ENCODE measurements around the gene PRLHR. TPM values are rescaled to one million over a fixed set of nuclear protein-coding genes. Genes with fewer than 3 reads are reported as not detected.

Gene PRLHR
- polyA plus RNA-seq: under 1 TPM in 1 of 2 donors, not detected in 1; 0.01 TPM

- H3K9me3 ChIP-seq (ENCODE audit: control insufficient read depth in 2 of 2, insufficient read depth in 1 of 2, low read depth in 1 of 2, low read length in 1 of 2): peaks cover 0 to 18% of the 10 kb centered on the region in 2 donors
- peaks cover 3 to 12% of the 10 kb centered on the region in 2 donors for H3K4me1 ChIP-seq (ENCODE audit: control insufficient read depth in 2 of 2, insufficient read depth in 2 of 2, low read length in 1 of 2)
- H3K27ac ChIP-seq (ENCODE audit: low read depth in 2 of 2, low read length in 1 of 2): no peak within 1 kb of the TSS
- H3K27me3 ChIP-seq (ENCODE audit: control insufficient read depth in 1 of 2, insufficient read depth in 2 of 2, low read length in 2 of 2): peaks cover 0 to 16% of the 10 kb centered on the region in 2 donors
- no peaks in the 10 kb centered on the region for H3K36me3 ChIP-seq (ENCODE audit: control insufficient read depth in 2 of 2, insufficient read depth in 2 of 2, low read length in 1 of 2)
- 10 to 13% methylated on average over 50 to 52 of the region's 52 CpGs for WGBS, 2 donors
- H3K4me3 ChIP-seq (ENCODE audit: low read depth in 1 of 2, low read length in 2 of 2): no peak within 1 kb of the TSS
Observed at GRCh38 chr10:118595598-118596425, at the start of gene PRLHR. TSS of gene PRLHR (minus strand) at chr10:118595648. CDS start at chr10:118595244, 404 bp downstream.

DNA sequence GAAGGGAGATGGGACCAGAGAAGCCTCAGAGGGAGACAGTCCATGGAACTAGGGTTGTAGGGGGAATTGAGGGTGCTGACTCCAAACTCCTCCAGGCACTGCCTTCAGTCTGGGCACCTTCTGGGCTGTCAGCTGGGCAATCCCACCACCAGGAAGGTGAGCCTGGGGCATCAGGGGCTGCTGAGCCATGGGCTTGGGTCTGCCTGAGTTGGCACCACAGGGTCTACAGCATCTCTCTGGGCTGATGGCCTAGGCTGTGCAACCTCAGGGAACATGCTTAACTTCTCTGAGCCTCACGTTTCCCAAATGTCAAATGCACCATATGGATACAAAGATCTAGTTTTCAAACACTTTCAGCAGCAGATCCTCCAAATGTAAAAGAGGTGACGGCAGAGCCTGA lies 46.8 kb upstream of the PRLHR start:
- no peaks in the 10 kb centered on the region for H3K4me1 ChIP-seq (ENCODE audit: control insufficient read depth in 2 of 2, insufficient read depth in 2 of 2, low read length in 1 of 2)
- no peaks in the 10 kb centered on the region for H3K27me3 ChIP-seq (ENCODE audit: control insufficient read depth in 1 of 2, insufficient read depth in 2 of 2, low read length in 2 of 2)
- H3K4me3 ChIP-seq (ENCODE audit: low read depth in 1 of 2, low read length in 2 of 2): no peak overlapping the region
- peaks cover 0 to 13% of the 10 kb centered on the region in 2 donors for H3K9me3 ChIP-seq (ENCODE audit: control insufficient read depth in 2 of 2, insufficient read depth in 1 of 2, low read depth in 1 of 2, low read length in 1 of 2)
- 74 to 76% methylated on average over 2 of the region's 2 CpGs for WGBS, 2 donors
- no peak overlapping the region for H3K27ac ChIP-seq (ENCODE audit: low read depth in 2 of 2, low read length in 1 of 2)
- no peaks in the 10 kb centered on the region for H3K36me3 ChIP-seq (ENCODE audit: control insufficient read depth in 2 of 2, insufficient read depth in 2 of 2, low read length in 1 of 2)

DNA sequence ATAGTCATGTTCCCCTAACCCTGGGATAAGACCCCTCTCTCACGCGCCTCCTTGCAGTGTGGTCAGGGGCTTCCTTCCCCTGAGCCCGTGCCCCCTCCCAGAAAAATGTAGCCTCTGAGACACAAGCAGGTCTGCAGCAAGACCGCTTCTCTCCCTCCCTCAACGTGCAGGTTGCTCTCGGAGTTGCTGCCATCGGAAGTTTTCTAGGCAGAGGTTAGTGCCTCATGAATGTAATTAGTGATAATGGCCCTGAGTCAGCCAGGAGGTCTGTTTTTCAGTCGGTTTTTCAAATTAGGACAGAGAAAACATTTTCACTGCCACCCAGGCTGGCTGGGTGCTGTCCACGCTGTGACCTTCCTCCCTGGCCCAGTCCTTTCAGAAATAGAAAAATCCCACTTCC lies 43.2 kb upstream of the PRLHR start:
- Histone ChIP-seq H3K9me3 (ENCODE audit: control insufficient read depth in 2 of 2, insufficient read depth in 1 of 2, low read depth in 1 of 2, low read length in 1 of 2) (peaks cover 0 to 14% of the 10 kb centered on the region in 2 donors), H3K27ac (ENCODE audit: low read depth in 2 of 2, low read length in 1 of 2) (no peak overlapping the region), H3K4me3 (ENCODE audit: low read depth in 1 of 2, low read length in 2 of 2) (no peak overlapping the region), H3K36me3 (ENCODE audit: control insufficient read depth in 2 of 2, insufficient read depth in 2 of 2, low read length in 1 of 2) (no peaks in the 10 kb centered on the region), H3K4me1 (ENCODE audit: control insufficient read depth in 2 of 2, insufficient read depth in 2 of 2, low read length in 1 of 2) (no peaks in the 10 kb centered on the region), H3K27me3 (ENCODE audit: control insufficient read depth in 1 of 2, insufficient read depth in 2 of 2, low read length in 2 of 2) (no peaks in the 10 kb centered on the region)
- WGBS, 2 donors: 79 to 82% methylated on average over 9 of the region's 9 CpGs

GRCh38 chr10:118635674-118636402 lies 40.4 kb upstream of the PRLHR start:
- no peaks in the 10 kb centered on the region for H3K36me3 ChIP-seq (ENCODE audit: control insufficient read depth in 2 of 2, insufficient read depth in 2 of 2, low read length in 1 of 2)
- 85 to 87% methylated on average over 4 of the region's 4 CpGs for WGBS, 2 donors
- H3K4me1 ChIP-seq (ENCODE audit: control insufficient read depth in 2 of 2, insufficient read depth in 2 of 2, low read length in 1 of 2): no peaks in the 10 kb centered on the region
- no peaks in the 10 kb centered on the region for H3K27me3 ChIP-seq (ENCODE audit: control insufficient read depth in 1 of 2, insufficient read depth in 2 of 2, low read length in 2 of 2)
- no peak overlapping the region for H3K27ac ChIP-seq (ENCODE audit: low read depth in 2 of 2, low read length in 1 of 2)
- no peak overlapping the region for H3K4me3 ChIP-seq (ENCODE audit: low read depth in 1 of 2, low read length in 2 of 2)
- peaks cover 0 to 5% of the 10 kb centered on the region in 2 donors for H3K9me3 ChIP-seq (ENCODE audit: control insufficient read depth in 2 of 2, insufficient read depth in 1 of 2, low read depth in 1 of 2, low read length in 1 of 2)

- H3K27me3 ChIP-seq (ENCODE audit: control insufficient read depth in 1 of 2, insufficient read depth in 2 of 2, low read length in 2 of 2): no peaks in the 10 kb centered on the region
- peaks cover 0 to 5% of the 10 kb centered on the region in 2 donors for H3K9me3 ChIP-seq (ENCODE audit: control insufficient read depth in 2 of 2, insufficient read depth in 1 of 2, low read depth in 1 of 2, low read length in 1 of 2)
- H3K36me3 ChIP-seq (ENCODE audit: control insufficient read depth in 2 of 2, insufficient read depth in 2 of 2, low read length in 1 of 2): no peaks in the 10 kb centered on the region
- H3K4me3 ChIP-seq (ENCODE audit: low read depth in 1 of 2, low read length in 2 of 2): no peak overlapping the region
- no peak overlapping the region for H3K27ac ChIP-seq (ENCODE audit: low read depth in 2 of 2, low read length in 1 of 2)
- no peaks in the 10 kb centered on the region for H3K4me1 ChIP-seq (ENCODE audit: control insufficient read depth in 2 of 2, insufficient read depth in 2 of 2, low read length in 1 of 2)
- 73 to 81% methylated on average over 7 of the region's 7 CpGs for WGBS, 2 donors
Observed at GRCh38 chr10:118633786-118634185, 38.3 kb upstream of the PRLHR start.

GRCh38 chr10:118629211-118629610 lies 33.8 kb upstream of the PRLHR start:
- Histone ChIP-seq H3K4me1 (ENCODE audit: control insufficient read depth in 2 of 2, insufficient read depth in 2 of 2, low read length in 1 of 2) (peaks cover 0 to 2% of the 10 kb centered on the region in 2 donors), H3K27me3 (ENCODE audit: control insufficient read depth in 1 of 2, insufficient read depth in 2 of 2, low read length in 2 of 2) (no peaks in the 10 kb centered on the region), H3K27ac (ENCODE audit: low read depth in 2 of 2, low read length in 1 of 2) (peak overlapping the region in 1 of 2 donors; percentile 37), H3K36me3 (ENCODE audit: control insufficient read depth in 2 of 2, insufficient read depth in 2 of 2, low read length in 1 of 2) (no peaks in the 10 kb centered on the region), H3K4me3 (ENCODE audit: low read depth in 1 of 2, low read length in 2 of 2) (no peak overlapping the region), H3K9me3 (ENCODE audit: control insufficient read depth in 2 of 2, insufficient read depth in 1 of 2, low read depth in 1 of 2, low read length in 1 of 2) (no peaks in the 10 kb centered on the region)
- WGBS, 2 donors: 23 to 44% methylated on average over 3 of the region's 3 CpGs

- Histone ChIP-seq H3K9me3 (ENCODE audit: control insufficient read depth in 2 of 2, insufficient read depth in 1 of 2, low read depth in 1 of 2, low read length in 1 of 2) (no peaks in the 10 kb centered on the region), H3K4me3 (ENCODE audit: low read depth in 1 of 2, low read length in 2 of 2) (no peak overlapping the region), H3K4me1 (ENCODE audit: control insufficient read depth in 2 of 2, insufficient read depth in 2 of 2, low read length in 1 of 2) (peaks cover 0 to 2% of the 10 kb centered on the region in 2 donors), H3K36me3 (ENCODE audit: control insufficient read depth in 2 of 2, insufficient read depth in 2 of 2, low read length in 1 of 2) (no peaks in the 10 kb centered on the region), H3K27me3 (ENCODE audit: control insufficient read depth in 1 of 2, insufficient read depth in 2 of 2, low read length in 2 of 2) (no peaks in the 10 kb centered on the region), H3K27ac (ENCODE audit: low read depth in 2 of 2, low read length in 1 of 2) (peak overlapping the region; percentile 15 to 58)
Observed at GRCh38 chr10:118628397-118628796, 32.9 kb upstream of the PRLHR start.

DNA sequence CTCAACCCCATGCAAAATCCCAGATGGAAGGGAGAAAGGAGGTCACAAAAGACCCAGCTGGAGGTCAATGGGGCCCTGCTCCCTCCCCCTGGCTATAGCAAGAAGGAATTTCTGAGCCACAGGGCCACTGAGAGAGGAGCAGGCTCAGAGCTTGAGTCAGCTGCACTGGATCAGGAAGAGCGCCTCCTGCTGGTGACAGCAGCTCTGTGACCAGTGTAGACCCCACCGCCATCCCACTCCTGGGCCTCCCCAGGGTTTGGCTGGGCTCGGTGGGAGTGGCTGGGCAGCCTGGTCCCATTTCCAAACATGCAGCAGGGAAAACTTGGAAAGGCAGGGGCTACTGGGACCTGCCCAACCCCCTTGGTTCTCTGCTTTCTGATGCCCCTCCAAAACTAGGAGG lies 31.5 kb upstream of the PRLHR start:
- Histone ChIP-seq H3K36me3 (ENCODE audit: control insufficient read depth in 2 of 2, insufficient read depth in 2 of 2, low read length in 1 of 2) (no peaks in the 10 kb centered on the region), H3K4me3 (ENCODE audit: low read depth in 1 of 2, low read length in 2 of 2) (no peak overlapping the region), H3K4me1 (ENCODE audit: control insufficient read depth in 2 of 2, insufficient read depth in 2 of 2, low read length in 1 of 2) (peaks cover 0 to 2% of the 10 kb centered on the region in 2 donors), H3K9me3 (ENCODE audit: control insufficient read depth in 2 of 2, insufficient read depth in 1 of 2, low read depth in 1 of 2, low read length in 1 of 2) (no peaks in the 10 kb centered on the region), H3K27ac (ENCODE audit: low read depth in 2 of 2, low read length in 1 of 2) (no peak overlapping the region), H3K27me3 (ENCODE audit: control insufficient read depth in 1 of 2, insufficient read depth in 2 of 2, low read length in 2 of 2) (no peaks in the 10 kb centered on the region)
- 66 to 77% methylated on average over 3 of the region's 3 CpGs for WGBS, 2 donors

DNA sequence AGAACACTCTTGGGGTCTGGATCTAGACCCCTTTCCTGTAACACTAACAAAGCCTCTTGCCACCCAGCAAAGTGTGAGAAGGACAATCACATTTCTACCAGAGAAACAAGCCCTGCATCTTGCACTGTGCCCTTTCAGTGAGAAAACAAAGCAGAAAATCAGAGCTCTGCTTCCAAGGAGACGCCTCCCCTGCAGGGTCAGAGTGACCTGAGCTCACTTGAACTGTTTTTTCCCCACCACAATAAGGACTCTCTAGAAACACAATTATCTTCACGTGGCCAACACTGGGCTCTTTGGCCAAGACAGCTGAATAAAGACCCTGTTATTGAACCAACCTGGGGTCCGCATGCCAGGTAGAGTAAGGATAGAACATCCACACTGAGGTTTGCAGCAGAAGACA lies 30.1 kb upstream of the PRLHR start:
- Histone ChIP-seq H3K4me1 (ENCODE audit: control insufficient read depth in 2 of 2, insufficient read depth in 2 of 2, low read length in 1 of 2) (peaks cover 0 to 2% of the 10 kb centered on the region in 2 donors), H3K4me3 (ENCODE audit: low read depth in 1 of 2, low read length in 2 of 2) (no peak overlapping the region), H3K27ac (ENCODE audit: low read depth in 2 of 2, low read length in 1 of 2) (no peak overlapping the region), H3K27me3 (ENCODE audit: control insufficient read depth in 1 of 2, insufficient read depth in 2 of 2, low read length in 2 of 2) (no peaks in the 10 kb centered on the region), H3K36me3 (ENCODE audit: control insufficient read depth in 2 of 2, insufficient read depth in 2 of 2, low read length in 1 of 2) (peaks cover 0 to 4% of the 10 kb centered on the region in 2 donors), H3K9me3 (ENCODE audit: control insufficient read depth in 2 of 2, insufficient read depth in 1 of 2, low read depth in 1 of 2, low read length in 1 of 2) (no peaks in the 10 kb centered on the region)
- 71 to 85% methylated on average over 3 of the region's 3 CpGs for WGBS, 2 donors
